Smooth muscle cell (in vitro differentiated cells): ENCODE measurements around the gene GABRE. TPM values are rescaled to one million over a fixed set of nuclear protein-coding genes. Genes with fewer than 3 reads are reported as not detected.

Experiments used
- DNase-seq: peaks from one replicate; lab custom pipeline; 2025; ENCODE audit not compliant: unreplicated experiment; lab: John Stamatoyannopoulos, UW
- H2AFZ ChIP-seq: fragments of 200-600 bp; sonication (generic); 2 replicates; pipeline ENCODE4 v1.6.0; 2016; ENCODE audit warnings: antibody characterized with exemption, low read depth, mild to moderate bottlenecking
- H3F3A ChIP-seq: fragments of 200-600 bp; sonication (generic); 2 replicates; pipeline ENCODE4 v1.6.0; 2017; ENCODE audit warnings: antibody characterized with exemption, low read depth
- H3K27ac ChIP-seq: fragments of 200-600 bp; sonication (generic); 2 replicates; pipeline ENCODE4 v1.5.1; 2016; ENCODE audit warnings: low read depth, mild to moderate bottlenecking
- H3K27me3 ChIP-seq: fragments of 200-600 bp; sonication (generic); 2 replicates; pipeline ENCODE4 v1.6.1; 2016; ENCODE audit warnings: low read depth, mild to moderate bottlenecking
- H3K36me3 ChIP-seq: fragments of 200-600 bp; sonication (generic); 2 replicates; pipeline ENCODE4 v1.5.1; 2016; ENCODE audit warnings: low read depth
- H3K4me1 ChIP-seq: fragments of 200-600 bp; sonication (generic); 2 replicates; pipeline ENCODE4 v1.5.1; 2016; ENCODE audit warnings: low read depth
- H3K4me2 ChIP-seq: fragments of 200-600 bp; sonication (generic); 2 replicates; pipeline ENCODE4 v1.6.0; 2016; ENCODE audit warnings: mild to moderate bottlenecking
- H3K4me3 ChIP-seq: fragments of 200-600 bp; sonication (generic); 2 replicates; pipeline ENCODE4 v1.5.1; 2016; ENCODE audit warnings: mild to moderate bottlenecking
- H3K79me2 ChIP-seq: fragments of 200-600 bp; sonication (generic); 2 replicates; pipeline ENCODE4 v1.6.0; 2016; ENCODE audit warnings: low read depth, mild to moderate bottlenecking
- H3K9ac ChIP-seq: fragments of 200-600 bp; sonication (generic); 2 replicates; pipeline ENCODE4 v1.6.0; 2016; ENCODE audit warnings: low read depth
- H3K9me3 ChIP-seq: fragments of 200-600 bp; sonication (generic); replicated peaks from 2 replicates; pipeline ENCODE4 v1.5.1; 2016; ENCODE audit warnings: low read depth
- H4K20me1 ChIP-seq: fragments of 200-600 bp; sonication (generic); 2 replicates; pipeline ENCODE4 v1.6.0; 2016; ENCODE audit warnings: low read depth
- CTCF ChIP-seq: fragments of 200-600 bp; sonication (generic); IDR thresholded peaks from 2 replicates; pipeline ENCODE4 v1.5.1; 2017; ENCODE audit warnings: borderline replicate concordance, mild to moderate bottlenecking, antibody characterized with exemption; ENCODE audit not compliant: insufficient read depth, poor library complexity, severe bottlenecking
- WGBS: methylation state at CpG from one replicate; pipeline ENCODE4 v1.1.7; 2016; ENCODE audit warnings: low lambda C conversion rate; 5-methylcytosine and 5-hydroxymethylcytosine counted together
- polyA plus RNA-seq: library from polyadenylated mRNA; unstranded; fragments of >200 nt; fragmentation: Nextera tagmentation; extraction: Ambion mirVana; gene quantifications from 2 replicates; pipeline ENCODE4 v1.2.1, GENCODE V29; 2016
- total RNA-seq: library from RNA; depleted of rRNA; stranded (reverse); fragments of >200 nt; gene quantifications from 2 replicates; pipeline ENCODE4 v1.2.3, GENCODE V29; 2014

The GABRE gene
- total and polyA plus RNA-seq, 2 experiments from 2014 or later: 4.5 to 19.4 TPM

- TF ChIP-seq CTCF: no peak
- H3K4me1 ChIP-seq: no peaks in the 10 kb centered on the region
- no peak overlapping the region for H2AFZ ChIP-seq
- H3K27me3 ChIP-seq: no peaks in the 10 kb centered on the region
- no peaks in the 10 kb centered on the region for H3K79me2 ChIP-seq
- no peaks in the 10 kb centered on the region for H3F3A ChIP-seq
- H3K9me3 ChIP-seq: no peaks in the 10 kb centered on the region
- no peak overlapping the region for H3K4me3 ChIP-seq
- H3K27ac ChIP-seq: no peak overlapping the region
- H3K4me2 ChIP-seq: no peak overlapping the region
- no peak for DNase-seq
- no peaks in the 10 kb centered on the region for H4K20me1 ChIP-seq
- H3K36me3 ChIP-seq: no peaks in the 10 kb centered on the region
- H3K9ac ChIP-seq: no peak overlapping the region
Observed at GRCh38 chrX:151938172-151938571, 36.3 kb downstream of the GABRE start.

GRCh38 chrX:151935358-151935757 lies 39.1 kb downstream of the GABRE start:
- no peaks in the 10 kb centered on the region for H3K27me3 ChIP-seq
- no peak overlapping the region for H3K9ac ChIP-seq
- H3K36me3 ChIP-seq: no peaks in the 10 kb centered on the region
- no peak overlapping the region for H3K4me3 ChIP-seq
- no peak for DNase-seq
- no peaks in the 10 kb centered on the region for H3K79me2 ChIP-seq
- 100% methylated on average over 1 of the region's 1 CpG for WGBS
- H3K4me1 ChIP-seq: no peaks in the 10 kb centered on the region
- no peak overlapping the region for H3K4me2 ChIP-seq
- H3F3A ChIP-seq: no peaks in the 10 kb centered on the region
- H4K20me1 ChIP-seq: no peaks in the 10 kb centered on the region
- H3K27ac ChIP-seq: no peak overlapping the region
- H2AFZ ChIP-seq: no peak overlapping the region
- H3K9me3 ChIP-seq: no peaks in the 10 kb centered on the region
- no peak for TF ChIP-seq CTCF

- H3K9ac ChIP-seq: no peak overlapping the region
Observed at GRCh38 chrX:151929126-151929525, 45.4 kb downstream of the GABRE start.

More at GRCh38 chrX:151929126-151929525, 45.4 kb downstream of the GABRE start:
- H3K4me1 ChIP-seq: no peaks in the 10 kb centered on the region
- H3K27me3 ChIP-seq: no peaks in the 10 kb centered on the region
- H3K79me2 ChIP-seq: no peaks in the 10 kb centered on the region
- H4K20me1 ChIP-seq: no peaks in the 10 kb centered on the region
- no peak for TF ChIP-seq CTCF
- DNase-seq: no peak
- no peaks in the 10 kb centered on the region for H3K36me3 ChIP-seq
- no peaks in the 10 kb centered on the region for H3F3A ChIP-seq
- no peak overlapping the region for H3K4me2 ChIP-seq
- WGBS: 65% methylated on average over 4 of the region's 4 CpGs
- H2AFZ ChIP-seq: no peak overlapping the region
- no peak overlapping the region for H3K4me3 ChIP-seq
- H3K9me3 ChIP-seq: no peaks in the 10 kb centered on the region
- H3K27ac ChIP-seq: no peak overlapping the region
